ENCODE results near the gene PDGFC.

Gene PDGFC

GRCh38 chr4:156783966-156784365, 187.6 kb downstream of the PDGFC start:
- peaks cover 7% of the 10 kb centered on the region for H3K9me3 Mint-ChIP-seq
- no peaks in the 10 kb centered on the region for H3K36me3 Mint-ChIP-seq
- no peaks in the 10 kb centered on the region for H3K4me1 Mint-ChIP-seq
- ATAC-seq, result no peak
- H3K4me3 Mint-ChIP-seq, result no peak overlapping the region
- H3K27me3 Mint-ChIP-seq, result no peaks in the 10 kb centered on the region
- no peak overlapping the region for H3K27ac Mint-ChIP-seq

DNA sequence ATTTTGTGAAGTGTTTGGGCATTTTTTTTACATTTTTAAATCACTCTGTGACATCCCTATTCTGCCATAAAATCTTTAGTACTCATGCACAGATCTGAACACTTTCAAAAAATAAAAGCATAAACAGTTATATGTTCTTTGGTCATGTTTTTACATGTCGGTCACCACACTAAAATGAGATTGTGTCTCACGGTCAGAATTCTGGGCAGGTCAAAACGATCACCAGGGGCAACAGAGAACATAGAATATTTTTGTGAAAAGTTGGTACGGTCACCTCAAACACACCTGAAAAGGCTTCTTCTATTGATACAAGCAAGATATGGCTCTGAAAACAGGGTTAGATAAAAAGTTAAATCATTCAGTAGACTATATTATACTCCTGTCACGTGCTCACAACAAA, 189.1 kb downstream of the PDGFC start:
- no peaks in the 10 kb centered on the region for H3K27me3 Mint-ChIP-seq
- no peak overlapping the region for H3K4me3 Mint-ChIP-seq
- H3K36me3 Mint-ChIP-seq, result no peaks in the 10 kb centered on the region
- H3K9me3 Mint-ChIP-seq, result peaks cover 7% of the 10 kb centered on the region
- H3K4me1 Mint-ChIP-seq, result no peaks in the 10 kb centered on the region
- no peak overlapping the region for H3K27ac Mint-ChIP-seq
- no peak for ATAC-seq

DNA sequence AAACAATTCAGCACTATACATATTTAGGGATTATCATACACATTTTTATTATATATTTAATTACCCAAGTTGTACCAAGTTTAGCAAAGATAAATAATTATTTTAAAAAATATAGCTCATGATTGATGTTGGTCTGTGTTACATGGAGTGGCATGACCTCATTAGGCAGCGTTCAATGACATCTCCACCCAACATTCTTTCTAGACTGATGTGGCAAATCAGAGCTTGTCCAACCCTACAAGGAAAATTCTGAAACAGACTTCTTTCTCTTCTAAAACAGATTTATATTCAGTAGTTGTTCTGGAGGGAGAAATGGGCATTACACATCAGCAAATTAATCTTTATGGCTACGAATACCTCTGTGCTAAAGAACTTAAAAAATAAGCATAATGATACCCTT, 189.7 kb downstream of the PDGFC start:
- no peak for ATAC-seq
- Mint-ChIP-seq H3K27me3 (no peaks in the 10 kb centered on the region), H3K4me3 (no peak overlapping the region), H3K36me3 (no peaks in the 10 kb centered on the region), H3K4me1 (no peaks in the 10 kb centered on the region), H3K9me3 (peaks cover 7% of the 10 kb centered on the region), H3K27ac (no peak overlapping the region)

- no peak overlapping the region for H3K27ac Mint-ChIP-seq
- H3K4me3 Mint-ChIP-seq, result no peak overlapping the region
- ATAC-seq, result no peak
- H3K9me3 Mint-ChIP-seq, result peaks cover 7% of the 10 kb centered on the region
- H3K4me1 Mint-ChIP-seq, result no peaks in the 10 kb centered on the region
- no peaks in the 10 kb centered on the region for H3K27me3 Mint-ChIP-seq
- H3K36me3 Mint-ChIP-seq, result no peaks in the 10 kb centered on the region
Observed at GRCh38 chr4:156779774-156780173, 191.8 kb downstream of the PDGFC start.

DNA sequence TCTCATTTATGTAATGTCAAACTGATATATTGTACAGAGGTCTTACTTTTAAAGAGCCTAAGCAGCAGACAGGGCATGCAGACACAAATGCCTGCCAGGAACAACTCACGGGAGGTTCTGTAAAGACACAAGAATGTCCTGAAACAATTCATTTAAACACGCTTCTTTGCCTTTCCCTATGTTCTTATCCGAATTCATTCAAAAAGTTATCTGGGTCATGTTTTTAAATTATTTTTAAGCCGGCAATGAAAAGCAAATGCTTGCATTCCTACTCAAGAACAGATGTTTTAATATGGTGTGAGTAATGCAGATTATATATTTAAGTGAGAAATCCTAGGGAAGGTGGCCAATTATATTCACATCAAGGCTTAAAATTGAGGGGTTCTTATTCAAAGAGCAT, 192.6 kb downstream of the PDGFC start:
- ATAC-seq, result no peak
- Mint-ChIP-seq H3K27ac (no peak overlapping the region), H3K36me3 (no peaks in the 10 kb centered on the region), H3K4me1 (no peaks in the 10 kb centered on the region), H3K9me3 (peaks cover 7% of the 10 kb centered on the region), H3K27me3 (no peaks in the 10 kb centered on the region), H3K4me3 (no peak overlapping the region)

DNA sequence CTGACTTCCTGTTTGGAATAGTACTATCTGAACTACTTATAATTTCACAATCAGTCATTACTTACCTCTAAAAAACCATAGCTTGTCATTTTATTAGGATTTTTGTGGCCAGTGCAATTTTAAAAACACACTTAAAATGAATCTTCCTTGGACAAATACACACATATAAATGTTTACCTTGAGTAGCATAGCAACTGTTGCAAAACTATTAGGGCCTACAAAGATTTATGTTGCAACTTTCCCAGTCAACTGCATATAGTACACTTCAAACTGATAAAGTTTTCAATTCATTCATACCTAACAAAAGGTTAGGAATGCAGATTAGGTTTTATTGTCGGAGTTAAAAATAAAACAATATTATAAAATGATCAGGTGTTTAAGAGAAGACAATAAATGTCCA, 193.0 kb downstream of the PDGFC start:
- Mint-ChIP-seq H3K36me3 (no peaks in the 10 kb centered on the region), H3K27me3 (no peaks in the 10 kb centered on the region), H3K9me3 (peaks cover 7% of the 10 kb centered on the region), H3K27ac (no peak overlapping the region), H3K4me3 (no peak overlapping the region), H3K4me1 (no peaks in the 10 kb centered on the region)
- ATAC-seq, result no peak

DNA sequence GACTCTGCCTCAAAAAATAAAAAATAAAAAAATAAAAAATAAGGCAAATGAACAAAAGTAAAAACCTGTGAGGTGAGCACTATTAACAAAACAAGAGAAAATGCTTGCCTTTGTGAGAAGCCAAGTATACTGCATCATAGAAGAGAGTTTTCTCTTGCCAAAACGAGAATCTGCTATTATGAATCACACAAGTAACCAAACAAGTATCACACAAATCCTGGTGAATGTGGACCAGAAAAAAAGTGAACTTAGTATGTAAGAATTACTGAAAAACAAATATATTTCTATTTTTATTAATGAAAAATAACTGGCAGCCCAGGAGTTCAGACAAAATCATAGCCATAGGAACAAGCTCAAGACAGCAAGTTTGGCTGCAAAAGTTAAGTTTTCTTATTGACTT, 193.5 kb downstream of the PDGFC start:
- H3K9me3 Mint-ChIP-seq, result peaks cover 7% of the 10 kb centered on the region
- no peak overlapping the region for H3K4me3 Mint-ChIP-seq
- ATAC-seq, result no peak
- H3K4me1 Mint-ChIP-seq, result no peaks in the 10 kb centered on the region
- H3K36me3 Mint-ChIP-seq, result no peaks in the 10 kb centered on the region
- no peak overlapping the region for H3K27ac Mint-ChIP-seq
- H3K27me3 Mint-ChIP-seq, result no peaks in the 10 kb centered on the region

DNA sequence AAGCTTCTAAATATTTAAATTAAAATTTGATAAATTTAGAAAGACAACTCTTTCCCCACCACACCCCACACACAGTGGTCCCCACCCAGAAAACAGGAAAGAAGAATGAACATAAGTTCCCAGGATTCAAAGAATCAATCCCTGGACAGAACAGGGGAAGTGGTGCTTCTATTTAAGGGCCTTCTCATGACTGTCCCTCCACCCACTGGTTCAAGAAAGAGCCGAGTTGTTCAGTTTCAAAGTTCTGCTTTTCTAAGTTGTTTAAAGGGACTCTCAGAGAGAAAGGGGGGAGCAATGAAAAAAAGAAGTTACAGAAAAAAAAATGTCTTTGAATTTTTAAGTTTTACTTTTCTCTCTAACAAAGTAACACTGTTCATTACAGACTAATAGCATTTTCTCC, 195.8 kb downstream of the PDGFC start:
- no peaks in the 10 kb centered on the region for H3K27me3 Mint-ChIP-seq
- H3K4me1 Mint-ChIP-seq, result no peaks in the 10 kb centered on the region
- no peak overlapping the region for H3K4me3 Mint-ChIP-seq
- no peaks in the 10 kb centered on the region for H3K36me3 Mint-ChIP-seq
- no peak for ATAC-seq
- H3K27ac Mint-ChIP-seq, result no peak overlapping the region
- peaks cover under 1% of the 10 kb centered on the region for H3K9me3 Mint-ChIP-seq

DNA sequence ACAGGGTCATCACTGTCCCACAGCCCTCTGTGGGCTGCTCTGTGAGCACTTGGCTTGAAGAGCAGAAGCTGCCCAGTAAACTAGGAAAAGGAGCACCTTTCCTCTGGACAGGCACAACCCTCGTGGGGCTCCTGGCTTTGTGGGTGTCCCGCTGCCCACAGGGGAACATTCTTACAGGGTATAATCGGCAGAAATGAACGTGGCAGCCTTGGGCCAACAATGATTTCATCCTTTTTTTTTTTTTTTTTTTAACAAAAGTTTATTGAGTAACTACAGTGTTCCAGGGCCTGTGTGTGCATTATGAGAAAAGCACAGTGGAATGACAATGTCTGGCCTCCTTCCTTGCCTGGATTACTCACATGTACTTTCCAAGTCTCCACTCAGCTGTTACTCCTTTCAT, 197.2 kb downstream of the PDGFC start:
- no peak overlapping the region for H3K27ac Mint-ChIP-seq
- no peaks in the 10 kb centered on the region for H3K9me3 Mint-ChIP-seq
- H3K4me3 Mint-ChIP-seq, result no peak overlapping the region
- H3K4me1 Mint-ChIP-seq, result no peaks in the 10 kb centered on the region
- H3K27me3 Mint-ChIP-seq, result no peaks in the 10 kb centered on the region
- H3K36me3 Mint-ChIP-seq, result no peaks in the 10 kb centered on the region
- ATAC-seq, result no peak

DNA sequence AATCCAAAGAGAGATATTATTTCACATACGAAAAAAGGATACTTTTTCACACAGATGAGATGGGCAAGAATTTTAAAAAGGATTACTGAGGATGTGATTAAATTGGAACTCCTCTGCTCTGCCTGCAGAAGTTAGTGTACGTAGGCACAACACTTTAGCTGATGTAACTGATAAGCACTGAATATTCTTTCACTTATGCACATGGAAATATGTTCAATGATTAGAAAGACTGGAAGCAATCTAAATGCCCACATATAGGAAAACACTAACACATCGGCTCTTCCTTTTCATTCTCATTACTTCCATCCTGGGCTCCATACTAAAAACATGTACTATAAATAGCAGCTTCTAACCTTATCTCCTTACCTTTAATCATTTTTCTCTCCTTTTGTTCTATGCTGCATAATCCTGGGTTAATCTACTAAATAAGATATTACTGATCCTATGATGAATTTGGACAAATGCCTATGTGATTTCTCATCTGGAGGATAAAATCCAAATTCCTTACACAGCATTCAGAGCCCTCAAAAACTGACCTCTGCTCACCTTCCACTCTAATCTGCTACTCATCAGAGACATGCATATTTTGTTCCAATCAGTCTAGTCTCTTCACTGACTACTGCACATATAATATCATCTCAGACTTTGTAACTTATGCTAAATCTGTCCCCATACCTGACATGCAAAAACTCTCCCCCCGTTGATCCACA, 197.8 kb downstream of the PDGFC start:
- H3K4me1 Mint-ChIP-seq, result no peaks in the 10 kb centered on the region
- H3K9me3 Mint-ChIP-seq, result no peaks in the 10 kb centered on the region
- no peak for ATAC-seq
- H3K4me3 Mint-ChIP-seq, result no peak overlapping the region
- no peaks in the 10 kb centered on the region for H3K27me3 Mint-ChIP-seq
- H3K36me3 Mint-ChIP-seq, result no peaks in the 10 kb centered on the region
- H3K27ac Mint-ChIP-seq, result no peak overlapping the region

DNA sequence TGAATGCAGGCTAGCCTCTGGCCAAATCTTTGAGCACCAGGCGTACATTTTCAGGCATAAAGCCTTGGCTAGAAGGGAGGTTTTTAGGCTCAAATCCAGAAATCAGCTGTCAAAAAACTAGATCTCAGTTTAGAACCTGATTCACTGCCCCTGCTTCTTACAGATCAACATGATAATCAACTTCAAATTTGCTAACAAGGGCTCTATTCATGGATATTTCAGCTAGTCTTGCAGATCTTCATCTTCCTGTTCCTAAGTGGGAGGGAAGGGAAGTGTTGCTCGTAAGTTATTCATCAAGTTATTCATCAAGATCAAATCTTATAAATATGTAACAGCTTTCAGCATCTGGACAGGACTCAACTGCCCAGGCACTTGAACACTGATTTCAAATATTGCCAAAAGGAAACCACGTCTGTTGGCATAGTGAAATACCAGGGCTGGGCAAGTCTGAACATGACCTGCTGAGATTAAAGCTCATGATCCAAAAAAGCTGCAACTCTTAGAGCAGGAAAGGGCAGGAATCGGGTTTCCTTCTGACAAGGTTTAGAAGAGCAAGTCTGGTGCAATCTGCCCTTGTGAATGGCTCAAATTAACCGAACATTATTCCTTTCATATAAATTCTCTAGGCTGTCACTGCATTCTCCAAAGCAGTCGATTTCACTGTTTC, 200.3 kb downstream of the PDGFC start:
- Mint-ChIP-seq H3K36me3 (no peaks in the 10 kb centered on the region), H3K27ac (no peak overlapping the region), H3K4me1 (no peaks in the 10 kb centered on the region), H3K9me3 (no peaks in the 10 kb centered on the region), H3K4me3 (no peak overlapping the region), H3K27me3 (no peaks in the 10 kb centered on the region)
- no peak for ATAC-seq

DNA sequence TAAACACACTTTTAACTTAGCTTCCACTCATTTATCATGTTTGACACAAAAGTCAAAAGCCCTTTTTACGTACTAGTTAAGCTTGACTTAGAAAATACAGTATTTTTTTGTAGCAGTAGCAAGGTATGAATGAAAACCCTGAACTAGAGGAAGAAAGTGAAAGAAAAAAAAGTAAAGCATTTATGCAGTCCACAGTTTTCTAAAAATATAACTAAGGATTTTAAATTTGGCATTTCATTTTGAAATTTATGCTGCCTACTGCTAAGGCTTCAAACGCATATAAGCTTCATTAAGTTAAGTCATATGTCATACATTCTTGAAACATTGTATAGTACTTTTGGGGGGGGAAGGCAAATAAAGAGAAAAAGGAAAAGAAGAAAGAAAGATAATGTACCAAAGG, 201.5 kb downstream of the PDGFC start:
- Mint-ChIP-seq H3K9me3 (no peaks in the 10 kb centered on the region), H3K27me3 (no peaks in the 10 kb centered on the region), H3K27ac (no peak overlapping the region), H3K4me3 (no peak overlapping the region), H3K4me1 (no peaks in the 10 kb centered on the region), H3K36me3 (no peaks in the 10 kb centered on the region)
- ATAC-seq, result no peak

GRCh38 chr4:156767911-156768415, 203.6 kb downstream of the PDGFC start:
- Mint-ChIP-seq H3K36me3 (no peaks in the 10 kb centered on the region), H3K9me3 (no peaks in the 10 kb centered on the region), H3K27ac (no peak overlapping the region), H3K27me3 (no peaks in the 10 kb centered on the region), H3K4me3 (no peak overlapping the region), H3K4me1 (no peaks in the 10 kb centered on the region)
- no peak for ATAC-seq

DNA sequence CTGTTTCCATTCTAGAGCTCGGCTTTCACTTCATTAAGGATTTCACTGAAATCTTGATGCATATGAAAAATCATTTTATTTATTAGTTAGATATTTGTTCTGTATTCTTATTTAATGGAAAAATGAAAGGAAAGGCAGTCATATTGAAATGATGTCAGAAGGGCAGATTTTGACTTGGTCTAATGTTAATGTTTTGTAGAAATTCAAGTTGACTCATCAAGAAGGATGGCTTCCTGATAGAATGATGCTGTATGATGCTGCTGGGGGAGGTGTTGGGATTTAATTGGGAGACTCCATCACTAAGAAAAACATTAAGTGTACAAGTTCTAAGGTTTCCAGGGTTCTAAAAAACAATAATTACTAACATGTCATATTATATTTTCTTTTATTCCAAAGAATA, 204.8 kb downstream of the PDGFC start:
- no peaks in the 10 kb centered on the region for H3K27me3 Mint-ChIP-seq
- no peaks in the 10 kb centered on the region for H3K36me3 Mint-ChIP-seq
- no peak overlapping the region for H3K4me3 Mint-ChIP-seq
- H3K27ac Mint-ChIP-seq, result no peak overlapping the region
- H3K9me3 Mint-ChIP-seq, result no peaks in the 10 kb centered on the region
- no peak for ATAC-seq
- H3K4me1 Mint-ChIP-seq, result no peaks in the 10 kb centered on the region

DNA sequence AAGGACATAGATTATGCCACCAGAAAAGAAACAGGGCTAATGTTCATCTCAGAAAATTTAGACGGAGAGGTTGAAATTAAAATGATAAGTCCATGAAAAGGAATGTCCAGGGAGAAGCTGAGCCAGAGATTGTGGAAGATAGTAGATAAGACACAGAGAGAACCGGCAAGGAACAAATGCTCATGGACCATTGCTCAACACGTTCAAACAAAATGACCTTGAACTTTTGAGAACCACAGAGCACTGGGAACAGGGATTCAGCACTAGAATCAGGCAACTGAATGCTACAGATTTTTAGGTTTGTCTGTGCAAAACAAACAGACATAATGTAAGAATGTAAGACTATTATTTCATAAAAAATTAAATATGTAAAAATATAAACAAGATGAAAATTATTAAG, 206.3 kb downstream of the PDGFC start:
- H3K27me3 Mint-ChIP-seq, result no peaks in the 10 kb centered on the region
- H3K4me1 Mint-ChIP-seq, result no peaks in the 10 kb centered on the region
- H3K36me3 Mint-ChIP-seq, result no peaks in the 10 kb centered on the region
- no peaks in the 10 kb centered on the region for H3K9me3 Mint-ChIP-seq
- H3K27ac Mint-ChIP-seq, result no peak overlapping the region
- no peak for ATAC-seq
- H3K4me3 Mint-ChIP-seq, result no peak overlapping the region

GRCh38 chr4:156764846-156765245, 206.8 kb downstream of the PDGFC start:
- ATAC-seq, result no peak
- no peaks in the 10 kb centered on the region for H3K9me3 Mint-ChIP-seq
- H3K36me3 Mint-ChIP-seq, result no peaks in the 10 kb centered on the region
- H3K4me1 Mint-ChIP-seq, result no peaks in the 10 kb centered on the region
- no peaks in the 10 kb centered on the region for H3K27me3 Mint-ChIP-seq
- no peak overlapping the region for H3K27ac Mint-ChIP-seq
- H3K4me3 Mint-ChIP-seq, result no peak overlapping the region

Measured in stimulated activated memory B cell treated with anti-CD40 and anti-IgM and Interleukin-4, amounts not matched to agents 10 μg/mL and 1 μg/mL and 100 μg/mL, for 72 hours (primary cell).